ENCODE results near the gene PXK.
"Not testable (repeated sequence)": the region's sequence is repeated elsewhere in the genome, so short reads cannot be mapped to it uniquely, and the experiment has no call there.

The PXK gene

DNA sequence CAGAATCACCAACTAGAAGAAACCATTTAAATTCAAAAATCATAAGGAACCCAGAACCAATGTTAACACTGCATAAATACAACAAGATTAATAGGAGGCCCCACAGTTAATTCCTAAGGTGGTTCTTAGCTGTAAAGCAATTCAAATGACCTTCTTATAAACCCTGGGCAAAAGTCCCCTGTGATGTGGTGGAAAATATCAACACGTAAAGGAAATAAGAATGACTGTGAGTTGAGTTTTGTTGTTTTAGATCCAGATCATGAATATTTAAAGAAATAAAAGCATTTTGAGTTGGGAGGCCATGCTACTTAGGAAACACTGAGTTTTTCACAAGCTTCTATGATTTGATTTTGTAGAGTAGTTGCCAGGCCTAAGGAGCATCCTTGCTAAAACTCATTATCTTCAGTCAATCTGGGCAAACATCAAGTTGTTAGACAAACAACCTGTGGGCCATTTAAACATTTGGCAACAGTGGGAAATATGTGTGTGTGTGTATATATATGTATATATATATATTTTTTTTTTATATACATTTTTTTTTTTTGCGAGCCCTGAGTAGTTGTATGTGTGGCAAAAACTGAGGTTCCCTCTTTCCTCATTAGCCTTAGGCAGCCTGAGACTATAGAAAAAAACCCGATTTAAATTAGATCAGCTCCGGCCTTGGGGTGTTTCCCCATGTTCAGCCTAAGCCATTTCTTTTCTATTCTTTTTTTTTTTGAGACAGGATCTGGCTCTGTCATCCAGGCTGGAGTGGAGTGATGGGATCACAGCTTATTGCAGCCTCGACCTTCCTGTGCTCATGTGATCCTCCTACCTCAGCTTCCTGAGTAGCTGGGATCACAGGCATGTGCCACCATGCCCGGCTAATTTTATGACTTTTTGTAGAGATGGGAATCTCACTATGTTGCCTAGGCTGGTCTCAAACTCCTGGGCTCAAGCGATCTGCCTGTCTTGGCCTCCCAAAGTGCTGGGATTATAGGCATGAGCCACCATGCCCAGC is 8.0 kb upstream of the PXK start:
- DNase-seq = no peak

DNA sequence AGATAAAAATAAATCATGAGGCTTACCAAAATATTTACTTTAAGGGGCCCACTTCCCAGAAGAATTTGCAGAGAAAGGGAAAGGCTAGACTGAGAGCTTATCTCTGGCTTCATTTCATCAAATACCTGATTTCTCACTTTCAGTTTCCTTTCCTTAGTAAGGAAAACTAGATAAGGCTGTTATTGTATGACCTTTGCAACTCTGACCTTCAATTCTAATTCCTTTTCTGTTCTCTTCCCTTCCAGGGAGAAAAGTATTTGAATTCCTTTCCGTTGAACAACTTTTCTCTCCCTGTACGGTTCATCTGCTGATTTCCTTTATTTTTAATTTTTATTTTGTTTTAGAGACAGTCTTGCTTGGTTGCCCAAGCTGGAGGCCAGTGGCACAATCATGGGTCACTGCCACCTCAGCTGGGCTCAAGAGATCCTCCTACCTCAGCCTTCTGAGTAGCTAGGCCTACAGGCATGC is 7.1 kb upstream of the PXK start:
- DNase-seq = no peak

DNA sequence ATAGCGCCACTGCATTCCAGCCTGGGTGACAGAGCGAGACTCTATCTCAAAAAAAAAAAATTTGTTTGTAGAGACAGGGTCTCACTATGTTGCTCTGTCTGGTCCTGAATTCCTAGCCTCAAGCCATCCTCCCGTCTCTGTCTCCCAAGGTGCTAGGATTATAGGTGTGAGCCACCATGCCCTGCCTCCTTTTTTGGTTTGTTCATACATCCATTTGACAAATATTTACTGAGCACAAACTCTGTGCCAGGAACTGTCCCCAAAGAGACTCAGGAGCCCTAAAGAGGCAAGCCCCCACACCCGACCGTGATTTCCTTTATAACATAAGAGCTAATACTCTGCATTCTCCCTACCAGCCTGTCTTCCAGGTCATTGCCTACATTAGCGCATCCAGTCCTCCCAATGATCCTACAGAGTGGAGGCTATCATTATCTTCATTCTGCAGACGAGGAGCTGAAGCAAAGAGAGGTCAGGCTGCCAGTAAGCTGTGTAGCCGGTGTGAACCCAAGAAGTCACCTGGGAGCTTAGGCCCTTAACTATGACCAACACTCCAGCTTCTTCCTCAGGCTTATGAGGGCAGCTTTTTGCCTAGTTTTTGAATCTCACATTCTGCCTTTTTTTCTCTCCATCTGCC is 6.3 kb upstream of the PXK start:
- DNase-seq = no peak

DNA sequence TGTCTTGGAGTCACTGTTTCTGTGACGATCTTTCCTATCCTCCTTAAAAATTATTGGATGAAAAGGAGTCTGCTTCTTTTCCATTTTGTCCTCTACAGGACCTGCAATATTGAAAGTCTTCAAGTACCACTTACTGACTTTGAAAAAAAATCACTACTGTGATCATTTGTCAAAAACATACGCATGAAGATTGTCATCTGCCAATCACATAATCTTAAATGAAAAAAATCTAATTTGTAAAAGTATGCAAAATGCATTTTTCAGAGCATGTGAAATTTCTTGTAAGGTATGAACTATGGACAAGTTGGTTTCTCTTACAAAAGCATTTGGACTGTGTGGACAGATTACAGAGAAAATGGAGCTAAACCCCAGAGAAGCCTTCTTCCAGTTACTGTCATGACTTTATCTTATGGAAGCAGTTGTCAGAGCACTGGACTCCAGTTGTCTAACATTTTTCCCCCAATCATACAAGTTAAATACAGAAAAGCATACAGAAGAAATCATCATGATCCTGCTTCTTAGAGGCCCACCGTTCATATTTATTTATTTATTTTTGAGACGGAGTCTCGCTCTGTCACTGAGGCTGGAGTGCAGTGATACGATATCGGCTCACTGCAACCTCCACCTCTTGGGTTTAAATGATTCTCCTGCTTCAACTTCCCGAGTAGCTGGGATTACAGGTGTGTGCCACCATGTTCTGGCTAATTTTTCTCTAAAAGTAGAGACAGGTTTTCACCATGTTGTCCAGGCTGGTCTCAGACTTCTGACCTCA is 3.4 kb upstream of the PXK start:
- no peak for DNase-seq

DNA sequence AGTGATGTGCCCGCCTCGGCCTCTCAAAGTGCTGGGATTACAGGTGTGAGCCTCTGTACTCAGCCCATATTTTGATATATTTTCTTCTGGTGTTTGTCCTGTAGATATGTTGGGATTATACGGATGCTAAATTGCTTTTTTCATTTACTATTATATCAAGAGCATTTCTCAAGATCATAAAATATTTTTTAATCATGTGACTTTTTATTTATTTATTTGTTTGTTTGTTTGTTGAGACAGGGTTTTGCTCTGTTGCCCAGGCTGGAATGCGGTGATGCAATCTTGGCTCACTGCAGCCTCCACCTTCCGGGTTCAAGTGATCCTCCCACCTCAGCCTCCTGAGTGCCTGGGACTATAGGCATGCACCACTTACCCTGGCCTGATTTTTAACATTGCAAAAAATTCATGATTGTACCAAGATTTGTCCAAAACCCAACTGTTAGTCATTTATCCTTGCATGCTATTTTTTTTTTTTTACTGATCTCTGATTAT is 2.7 kb upstream of the PXK start:
- no peak for DNase-seq

DNA sequence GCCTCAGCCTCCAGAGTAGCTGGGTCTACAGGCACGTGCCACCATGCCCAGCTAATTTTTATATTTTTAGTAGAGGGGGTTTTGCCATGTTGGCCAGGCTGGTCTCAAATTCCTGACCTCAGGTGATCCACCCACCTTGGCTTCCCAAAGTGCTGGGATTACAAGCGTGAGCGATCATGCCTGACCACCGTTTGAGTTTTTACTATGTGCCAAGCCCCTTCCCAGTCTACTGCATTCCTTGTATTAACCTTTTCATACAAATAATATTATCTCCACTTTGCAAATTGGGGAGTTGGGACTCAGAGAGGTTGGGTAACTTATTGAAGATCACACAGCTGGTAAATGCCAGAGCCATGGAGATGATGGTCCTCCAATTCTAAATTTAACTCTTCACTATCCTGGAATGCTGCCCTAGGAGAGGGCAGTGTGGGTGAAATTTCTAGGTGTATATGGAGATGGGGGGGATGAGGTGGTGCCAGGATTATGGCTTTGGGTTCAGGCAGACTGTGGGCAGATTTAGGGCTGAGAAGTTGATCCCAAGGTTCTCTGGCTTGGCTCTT is 1.0 kb upstream of the PXK start:
- DNase-seq = no peak

DNA sequence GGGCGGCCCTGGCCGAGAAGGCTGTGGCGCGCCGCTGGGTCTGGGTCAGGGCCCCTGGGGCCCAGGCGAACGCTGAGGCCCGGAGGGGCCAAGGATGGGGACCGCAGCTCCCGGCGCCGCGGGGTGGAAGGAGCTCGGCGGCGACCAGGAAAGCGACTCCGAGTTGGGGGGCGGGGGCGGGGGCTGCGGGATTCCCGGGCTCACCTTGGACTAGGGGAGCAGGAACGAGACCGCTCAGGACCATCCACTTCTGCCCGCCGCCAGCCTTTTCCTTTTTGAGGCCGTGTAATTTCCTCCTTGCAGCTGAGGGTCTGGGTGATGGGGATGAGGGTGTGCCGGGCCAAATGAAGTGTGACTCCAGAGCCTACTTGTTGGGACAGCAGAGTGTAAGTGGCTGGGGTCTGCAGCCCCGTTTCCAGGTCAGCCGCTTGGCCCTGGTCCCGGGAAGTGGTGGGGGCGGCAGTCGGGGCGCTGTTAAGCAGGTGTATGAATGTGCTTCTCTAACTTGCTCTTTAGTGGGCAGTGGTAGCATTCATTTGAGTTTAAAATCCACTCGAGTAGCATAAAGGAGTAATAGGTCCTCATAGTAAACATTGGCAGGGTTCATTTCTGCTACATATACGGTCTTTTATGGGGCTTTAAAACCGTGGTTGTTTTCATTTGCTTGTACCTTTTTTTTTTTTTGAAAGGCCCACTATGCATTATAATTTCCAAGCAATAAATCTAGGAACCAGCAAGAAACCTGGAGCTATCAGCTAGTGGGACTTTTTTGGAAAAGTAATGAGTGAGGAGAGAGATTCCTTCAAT is 717 bp downstream of the PXK start:
- peak; percentile 26 for DNase-seq

DNA sequence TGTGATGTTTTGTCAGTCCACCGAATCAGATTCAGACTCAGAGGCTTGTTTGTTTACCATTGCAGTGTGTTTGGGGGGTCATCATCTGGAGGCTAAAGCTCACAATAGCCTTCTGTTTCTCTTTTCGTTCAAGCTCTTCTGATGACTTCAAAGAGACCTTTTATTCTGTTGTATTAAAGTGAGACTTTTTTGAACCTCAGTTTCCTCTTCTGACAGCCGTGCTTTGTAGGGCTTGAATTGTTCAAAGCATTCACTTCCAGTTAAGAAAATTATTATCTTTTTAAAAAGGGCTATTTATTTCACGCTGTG is 1.3 kb downstream of the PXK start:
- no peak for DNase-seq

DNA sequence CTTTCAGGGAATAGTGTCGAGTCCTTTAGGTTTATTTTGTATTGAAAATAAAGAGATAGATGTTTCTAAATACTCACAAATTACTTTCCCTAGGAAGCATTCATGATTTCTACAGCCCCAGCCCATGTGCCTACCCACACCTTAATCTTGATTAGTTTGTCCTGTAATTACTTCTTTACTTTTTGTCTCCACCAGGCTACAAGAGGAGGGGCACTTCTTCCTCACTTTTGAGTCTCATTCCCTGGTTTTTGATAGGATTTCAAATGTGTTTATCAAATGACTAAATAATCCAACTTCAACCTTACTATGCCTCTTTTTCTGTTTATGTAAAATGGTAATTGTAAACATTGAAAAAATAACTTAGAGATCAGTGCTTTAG is 1.8 kb downstream of the PXK start:
- no peak for DNase-seq

DNA sequence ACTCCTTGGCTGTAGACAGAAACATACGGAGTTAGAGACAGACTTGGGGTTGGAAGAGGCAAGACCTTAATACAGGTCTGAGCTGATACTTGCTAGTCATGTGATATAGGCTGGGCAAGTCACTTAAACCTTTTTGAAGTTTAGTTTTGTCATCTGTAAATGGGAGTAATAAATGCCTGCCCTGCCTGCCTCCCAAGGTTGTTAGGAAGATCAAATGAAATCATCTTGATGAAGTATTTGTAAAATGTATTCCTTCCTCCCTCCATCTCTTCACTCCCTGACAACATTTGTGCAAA is 2.9 kb downstream of the PXK start:
- no peak for DNase-seq

DNA sequence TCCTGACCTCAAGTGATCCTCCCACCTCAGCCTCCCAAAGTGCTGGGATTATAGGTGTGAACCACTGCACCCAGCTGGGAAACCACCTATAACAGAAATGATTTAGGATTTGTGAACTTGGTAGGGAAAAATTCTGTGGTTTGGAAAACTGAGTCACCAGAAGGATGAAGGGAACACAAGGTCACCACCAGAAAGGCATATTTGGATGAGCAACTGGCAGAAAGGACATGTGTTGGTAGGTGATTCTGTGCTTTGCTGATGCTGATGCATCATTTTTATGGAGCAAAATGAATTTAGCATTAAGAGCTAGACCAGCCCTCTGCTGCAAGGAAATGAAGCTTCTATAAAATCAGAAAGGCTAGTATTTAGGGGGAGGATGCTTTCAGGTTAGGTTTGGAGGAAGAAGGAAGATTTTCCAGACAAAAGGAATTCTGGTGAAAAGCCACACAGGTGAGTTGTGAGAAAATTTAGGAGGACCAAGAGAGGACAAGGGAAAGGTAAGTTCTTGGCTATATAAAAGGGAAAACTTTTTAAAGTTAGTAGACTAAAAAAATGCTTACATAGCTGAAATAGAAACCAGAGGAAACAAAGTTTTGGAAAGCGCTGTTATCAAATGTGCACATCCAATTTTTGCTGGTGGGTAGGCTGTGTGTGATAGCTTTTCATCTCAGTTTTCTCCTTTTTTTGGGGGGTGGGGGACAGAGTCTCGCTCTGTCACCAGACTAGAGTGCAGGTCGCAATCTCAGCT is 3.6 kb downstream of the PXK start:
- DNase-seq = no peak

DNA sequence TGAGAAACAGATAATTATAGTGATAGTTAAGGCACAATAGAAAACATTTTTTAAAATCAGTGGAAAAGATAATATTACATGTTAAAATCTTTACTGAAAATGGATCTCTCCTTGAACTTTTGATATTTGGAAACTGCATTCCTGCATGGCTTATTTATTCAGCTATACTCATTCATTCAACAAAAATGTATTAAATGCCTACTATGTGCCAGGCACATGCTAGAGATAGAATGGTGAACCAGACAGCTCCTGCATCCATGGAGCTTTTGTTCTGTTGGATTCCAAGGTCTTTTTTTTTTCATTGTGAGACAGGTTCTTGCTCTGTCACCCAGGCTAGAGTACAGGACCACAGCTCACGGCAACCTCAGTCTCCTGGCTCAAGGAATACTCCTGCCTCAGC is 4.5 kb downstream of the PXK start:
- no peak for DNase-seq

DNA sequence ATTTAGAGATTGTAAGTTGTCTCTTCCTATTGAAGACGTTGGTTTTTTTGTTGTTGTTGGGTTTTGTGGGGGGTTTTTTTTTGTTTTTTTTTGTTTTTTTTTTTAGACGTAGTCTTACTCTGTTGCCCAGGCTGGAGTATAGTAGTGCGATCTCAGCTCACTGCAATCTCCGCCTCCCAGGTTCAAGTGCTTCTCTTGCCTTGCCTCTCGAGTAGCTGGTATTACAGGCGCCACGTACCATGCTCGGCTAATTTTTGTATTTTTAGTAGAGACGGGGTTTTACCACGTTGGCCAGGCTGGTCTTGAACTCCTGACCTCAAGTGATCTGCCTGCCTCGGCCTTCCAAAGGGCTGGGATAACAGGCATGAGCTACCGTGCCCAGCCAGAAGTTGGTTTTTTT is 6.5 kb downstream of the PXK start:
- not testable (repeated sequence) for DNase-seq

DNA sequence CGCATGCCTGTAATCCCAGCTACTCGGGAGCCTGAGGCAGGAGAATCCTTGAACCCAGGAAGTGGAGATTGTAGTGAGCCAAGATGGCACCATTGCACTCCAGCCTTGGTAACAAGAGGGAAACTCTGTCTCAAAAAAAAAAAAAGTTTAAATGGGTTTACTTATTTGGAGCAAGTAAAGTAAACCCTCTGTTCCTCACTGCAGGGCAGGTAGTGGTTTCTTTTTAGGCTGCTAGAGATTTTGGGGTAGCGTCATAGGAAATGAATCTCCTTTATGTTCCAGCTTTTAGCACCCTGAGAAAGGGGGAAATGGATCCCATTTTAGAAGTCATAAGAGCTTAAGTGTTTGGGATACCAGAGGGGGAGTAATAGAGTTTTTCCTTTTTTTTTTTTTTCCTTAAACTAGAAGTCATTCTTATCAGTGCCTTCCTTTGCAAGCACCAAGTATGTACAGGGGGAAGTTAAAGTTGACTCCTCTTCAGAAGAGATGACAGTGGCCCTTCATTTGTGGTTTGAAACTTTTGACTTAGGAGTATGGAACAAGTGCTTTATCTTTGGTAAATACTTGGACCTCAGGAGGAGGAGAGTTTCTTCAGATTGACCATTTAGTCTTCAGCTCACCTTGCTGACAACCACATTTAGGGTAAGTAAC is 8.0 kb downstream of the PXK start:
- DNase-seq = no peak

DNA sequence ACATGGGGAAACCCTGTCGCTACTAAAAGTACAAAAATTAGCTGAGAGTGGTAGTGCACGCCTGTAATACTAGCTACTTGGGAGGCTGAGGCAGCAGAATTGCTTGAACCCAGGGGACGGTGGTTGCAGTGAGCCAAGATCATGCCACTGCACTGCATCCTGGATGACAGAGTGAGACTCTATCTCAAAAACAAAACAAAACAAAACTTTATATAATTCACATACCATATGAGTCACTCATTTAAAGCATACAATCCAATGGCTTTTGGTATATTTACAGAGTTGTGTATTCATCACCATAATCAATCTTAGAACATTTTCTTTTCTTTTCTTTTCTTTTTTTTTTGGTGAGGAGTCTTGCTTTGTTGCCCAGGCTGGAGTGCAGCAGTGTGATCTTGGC is 8.7 kb downstream of the PXK start:
- DNase-seq = no peak

DNA sequence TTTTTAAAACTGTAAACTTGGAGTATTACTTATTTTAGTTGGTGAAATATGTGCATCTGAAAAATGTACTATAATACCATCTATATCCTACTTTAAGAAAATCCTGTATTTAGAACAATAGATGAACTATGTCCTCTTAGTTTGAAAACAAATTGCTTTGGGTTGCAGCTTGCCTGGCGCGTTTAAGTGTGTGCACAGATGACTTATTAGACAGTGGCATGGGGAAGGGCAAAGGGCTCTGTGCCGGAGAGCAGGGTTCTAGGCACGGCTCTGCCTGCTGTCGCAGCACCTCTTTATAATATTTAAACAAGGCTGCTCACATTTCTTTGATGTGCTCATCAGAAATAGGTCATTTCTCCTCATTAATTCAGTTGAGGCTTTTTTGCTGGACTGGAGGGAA is 10.0 kb downstream of the PXK start:
- DNase-seq = no peak

DNA sequence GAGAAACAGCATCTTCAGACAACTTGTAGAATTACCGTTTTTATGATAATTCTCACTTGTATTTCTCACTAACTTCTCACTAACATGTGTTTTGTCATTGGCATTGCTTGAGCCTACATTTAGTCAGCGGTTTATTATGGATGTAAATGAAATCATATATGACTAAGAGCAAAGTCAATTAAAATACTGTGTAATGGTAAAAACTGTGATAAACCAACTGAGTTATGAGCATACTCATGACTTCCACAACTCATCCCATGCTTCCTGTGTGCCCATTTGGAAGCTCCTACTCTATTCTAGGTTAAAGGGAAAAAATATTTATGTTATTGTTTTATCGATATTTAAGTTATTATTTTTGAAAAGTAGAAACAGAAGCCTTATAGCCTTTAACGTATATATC is 12.8 kb downstream of the PXK start:
- DNase-seq = no peak

DNA sequence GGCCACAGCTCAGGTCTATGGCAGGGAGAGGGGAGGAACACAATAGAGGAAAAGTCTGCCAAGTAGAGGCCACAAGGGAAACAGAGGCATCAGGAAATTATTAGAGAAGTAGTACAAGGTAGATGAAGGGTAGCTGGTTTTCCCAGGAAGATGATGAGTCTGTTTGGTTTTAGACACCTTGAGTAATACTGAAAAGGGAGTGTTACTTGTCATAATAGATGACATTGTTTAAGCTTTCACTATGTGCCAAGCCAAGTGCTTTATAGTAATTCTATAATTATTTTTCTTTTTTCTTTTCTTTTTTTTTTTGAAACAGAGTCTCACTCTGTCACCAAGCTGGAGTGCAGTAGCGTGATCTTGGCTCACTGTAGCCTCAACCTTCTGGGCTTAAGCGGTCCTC is 13.7 kb downstream of the PXK start:
- no peak for DNase-seq

DNA sequence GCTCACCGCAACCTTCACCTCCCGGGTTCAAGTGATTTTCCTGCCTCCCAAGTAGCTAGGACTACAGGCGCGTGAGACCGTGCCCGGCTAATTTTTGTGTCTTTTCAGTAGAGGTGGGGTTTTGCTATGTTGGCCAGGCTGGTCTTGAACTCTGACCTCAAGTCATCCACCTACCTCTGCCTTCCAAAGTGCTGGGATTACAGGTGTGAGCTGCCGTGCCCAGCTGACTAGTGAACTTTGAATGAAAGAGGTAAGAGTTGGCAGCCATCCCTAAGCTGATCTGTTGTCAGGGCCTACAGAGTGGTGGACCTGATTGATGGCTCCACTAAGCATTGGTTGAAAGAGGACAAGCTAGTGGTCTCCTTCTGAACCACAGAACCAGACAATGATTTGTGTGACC is 15.3 kb downstream of the PXK start:
- no peak for DNase-seq

DNA sequence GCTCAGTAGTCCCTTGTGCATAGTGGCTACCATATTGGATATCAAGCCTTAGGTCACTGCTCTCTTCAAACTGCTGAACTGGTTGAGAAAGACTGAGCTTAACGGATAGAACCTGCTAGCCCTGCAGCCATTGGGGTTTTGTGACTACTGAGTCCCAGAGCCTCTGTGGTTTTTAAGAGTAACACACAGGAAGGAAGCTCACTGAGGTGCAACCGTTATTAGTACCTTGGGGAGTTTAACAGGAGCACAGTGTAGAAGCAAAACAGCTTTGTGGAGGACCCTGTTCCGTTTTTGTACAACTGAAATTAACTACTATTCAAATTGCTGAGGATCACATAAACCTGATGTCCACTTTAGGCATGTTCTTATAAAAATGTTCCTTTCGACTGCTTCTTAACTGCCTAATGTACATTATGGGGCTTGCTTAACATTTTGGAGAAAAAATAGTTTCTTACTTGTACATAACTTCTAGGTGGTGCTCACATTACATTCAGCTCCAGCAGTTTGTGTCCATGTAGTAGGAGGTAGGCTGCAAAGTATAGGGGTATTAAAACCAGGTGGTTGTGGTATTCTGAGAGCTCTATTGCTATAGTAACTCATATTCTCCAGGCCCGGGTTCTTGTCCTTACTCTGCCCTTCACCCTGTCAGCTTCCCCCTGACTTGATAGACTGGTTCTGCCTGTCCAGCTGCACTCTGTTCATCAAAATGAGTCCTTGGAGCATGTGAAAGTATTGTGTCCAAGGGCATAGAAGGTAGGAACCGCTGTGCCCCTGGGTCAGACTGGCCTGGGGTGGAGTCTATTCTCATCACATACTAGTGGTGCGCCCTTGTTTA is 17.3 kb downstream of the PXK start:
- DNase-seq = no peak

All from activated gamma-delta T cell treated with Interleukin-2 at 50 U/mL for 16 hours (primary cell).